Right lobe of liver (tissue), 6 donors: ENCODE data around the gene CARNS1. TPM values are rescaled to one million over a fixed set of nuclear protein-coding genes. Genes with fewer than 3 reads are reported as not detected.

ENCODE experiments used
- ATAC-seq, 4 donors: fragments of 200-7000 bp; cut with Tn5 transposase; one replicate each; pipeline ENCODE4 v1.9.1; 2020; ENCODE audit warnings: mild to moderate bottlenecking in 4 of 4, moderate library complexity in 4 of 4
- DNase-seq, 3 donors: peaks; one replicate each; pipeline ENCODE4 v3.0.0-alpha.2; 2020
- H3K27ac ChIP-seq, 3 donors: fragments of 200-600 bp; one replicate each; pipeline ENCODE4 v1.8.0; 2022
- H3K27me3 ChIP-seq, 2 donors: fragments of 200-600 bp; one replicate each; pipeline ENCODE4 v1.8.0; 2022
- H3K36me3 ChIP-seq, 4 donors: fragments of 200-600 bp; sonication (generic) in 1 of 4; one replicate each; pipeline versions ENCODE4 v1.5.1 to v1.8.0; 2017 to 2022; ENCODE audit warnings: control low read depth in 1 of 4
- H3K4me1 ChIP-seq, 4 donors: fragments of 200-600 bp; sonication (generic) in 1 of 4; one replicate each; pipeline versions ENCODE4 v1.5.1 to v1.8.0; 2017 to 2022; ENCODE audit warnings: control low read depth in 1 of 4
- H3K4me3 ChIP-seq, 3 donors: fragments of 200-600 bp; one replicate each; pipeline ENCODE4 v1.8.0; 2022
- H3K9me3 ChIP-seq, 4 donors: fragments of 200-600 bp; sonication (generic) in 1 of 4; one replicate each; pipeline versions ENCODE4 v1.5.1 to v1.8.0; 2017 to 2022; ENCODE audit warnings: control low read depth in 1 of 4
- CTCF ChIP-seq, 4 donors: fragments of 200-600 bp in 3 of 4; fragments of 450-650 bp in 1 of 4; IDR thresholded peaks; one replicate each; pipeline versions ENCODE4 v1.5.1 to v1.8.0; 2016 to 2022; ENCODE audit warnings: antibody characterized with exemption in 4 of 4, mild to moderate bottlenecking in 2 of 4
- POLR2A ChIP-seq: fragments of 450-650 bp; IDR thresholded peaks from one replicate; pipeline ENCODE4 v1.6.1; 2017; ENCODE audit warnings: antibody characterized with exemption, mild to moderate bottlenecking
- WGBS: methylation state at CpG from one replicate; pipeline ENCODE4 v1.1.6; 2018; ENCODE audit warnings: low coverage, low lambda C conversion rate; ENCODE audit not compliant: insufficient coverage; ENCODE audit errors: missing lambda C conversion rate; 5-methylcytosine and 5-hydroxymethylcytosine counted together
- intact Hi-C, 2 donors: fragments of 100-400 bp; cut with DNase I; formaldehyde crosslinking; loops; one replicate each; pipeline versions ENCODE4 v1.11.2 to v1.14.1; 2022
- total RNA-seq, 6 experiments: library from RNA; depleted of rRNA in 2 of 6; stranded (reverse); fragments of >200 nt in 2 of 6; fragmentation: NEBNext Ultra II Directional in 3 of 6; extraction: Animal tissue kit (Norgen Biotek cat#: 25700) in 3 of 6; gene quantifications; one replicate each; pipeline versions ENCODE4 v1.1.0 to v1.2.4, GENCODE V29; 2016 to 2023
- donor health status: DM: no; HTN: yes; CAD: no.
- donor health status: DM: no; HTN: no; CAD: no.
- donor health status: DM: no; HTN: no; CAD: no.
- donor health status: DM: no; HTN: yes; CAD: no.
- donor health status: DM: no; HTN: yes; CAD: no.

CARNS1 gene
- total RNA-seq, 6 experiments from 2014 or later, result 0.12 to 0.31 (median 0.22) TPM; not detected in 1

- H3K27ac ChIP-seq, result no peak overlapping the region
- 54% methylated on average over 5 of the region's 21 CpGs for WGBS
Observed at GRCh38 chr11:67416416-67417335, 1.2 kb downstream of the CARNS1 start.

DNA sequence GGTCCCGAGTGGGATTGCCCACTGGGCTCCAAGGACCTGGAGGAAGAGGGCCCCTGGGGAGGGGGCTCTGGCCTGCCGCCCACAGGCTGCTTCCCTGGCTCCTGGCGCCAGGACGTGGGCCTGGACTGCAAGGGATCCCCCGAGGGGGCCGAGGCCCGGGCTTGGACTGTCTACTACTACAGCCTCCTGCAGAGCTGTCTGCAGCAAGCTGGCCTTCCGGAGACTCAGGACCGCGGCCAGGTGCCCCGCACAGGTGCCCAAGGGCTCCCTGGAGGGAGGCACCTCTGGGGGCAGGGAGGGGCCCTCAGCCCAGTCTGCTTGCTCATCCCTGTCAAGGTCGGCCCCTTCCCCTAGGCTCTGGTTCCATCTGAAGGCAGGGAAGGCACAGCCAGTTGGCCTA, 1.9 kb downstream of the CARNS1 start:
- no peaks in the 10 kb centered on the region for H3K9me3 ChIP-seq
- peaks cover 0 to 30% (median 11%) of the 10 kb centered on the region in 4 donors for H3K4me1 ChIP-seq
- H3K27ac ChIP-seq, result no peak overlapping the region
- no peak overlapping the region for H3K4me3 ChIP-seq
- intact Hi-C loops, result no loop called here
- no CpG with 5 or more reads among the region's 12 CpGs for WGBS
- no peaks in the 10 kb centered on the region for H3K27me3 ChIP-seq
- no peaks in the 10 kb centered on the region for H3K36me3 ChIP-seq
- no peak for DNase-seq
- TF ChIP-seq CTCF (IDR thresholded peaks at IDR 0.05) (no peak), POLR2A (no peak)
- ATAC-seq, result no peak

More at GRCh38 chr11:67416416-67417335, 1.2 kb downstream of the CARNS1 start:
- intact Hi-C loops, result no loop called here
- DNase-seq, result no peak
- H3K9me3 ChIP-seq, result no peaks in the 10 kb centered on the region
- ATAC-seq, result no peak
- H3K4me1 ChIP-seq, result peaks cover 0 to 30% (median 11%) of the 10 kb centered on the region in 4 donors
- H3K4me3 ChIP-seq, result no peak overlapping the region
- H3K36me3 ChIP-seq, result no peaks in the 10 kb centered on the region
- no peaks in the 10 kb centered on the region for H3K27me3 ChIP-seq
- no peak for TF ChIP-seq POLR2A
- TF ChIP-seq CTCF (IDR thresholded peaks at IDR 0.05), result no peak

- no peak for TF ChIP-seq CTCF (IDR thresholded peaks at IDR 0.05)
- no peak for TF ChIP-seq POLR2A
- ATAC-seq (peak; percentile 27 to 58 (median 42)), DNase-seq (peak; percentile 64 to 84 (median 83))
- Histone ChIP-seq H3K27me3 (no peaks in the 10 kb centered on the region), H3K4me1 (peaks cover 0 to 30% (median 11%) of the 10 kb centered on the region in 4 donors), H3K36me3 (no peaks in the 10 kb centered on the region), H3K4me3 (no peak overlapping the region), H3K27ac (no peak overlapping the region), H3K9me3 (no peaks in the 10 kb centered on the region)
- intact Hi-C loops, result no loop called here
- WGBS, result 13% methylated on average over 4 of the region's 26 CpGs
Observed at GRCh38 chr11:67418476-67419281, 3.2 kb downstream of the CARNS1 start.

DNA sequence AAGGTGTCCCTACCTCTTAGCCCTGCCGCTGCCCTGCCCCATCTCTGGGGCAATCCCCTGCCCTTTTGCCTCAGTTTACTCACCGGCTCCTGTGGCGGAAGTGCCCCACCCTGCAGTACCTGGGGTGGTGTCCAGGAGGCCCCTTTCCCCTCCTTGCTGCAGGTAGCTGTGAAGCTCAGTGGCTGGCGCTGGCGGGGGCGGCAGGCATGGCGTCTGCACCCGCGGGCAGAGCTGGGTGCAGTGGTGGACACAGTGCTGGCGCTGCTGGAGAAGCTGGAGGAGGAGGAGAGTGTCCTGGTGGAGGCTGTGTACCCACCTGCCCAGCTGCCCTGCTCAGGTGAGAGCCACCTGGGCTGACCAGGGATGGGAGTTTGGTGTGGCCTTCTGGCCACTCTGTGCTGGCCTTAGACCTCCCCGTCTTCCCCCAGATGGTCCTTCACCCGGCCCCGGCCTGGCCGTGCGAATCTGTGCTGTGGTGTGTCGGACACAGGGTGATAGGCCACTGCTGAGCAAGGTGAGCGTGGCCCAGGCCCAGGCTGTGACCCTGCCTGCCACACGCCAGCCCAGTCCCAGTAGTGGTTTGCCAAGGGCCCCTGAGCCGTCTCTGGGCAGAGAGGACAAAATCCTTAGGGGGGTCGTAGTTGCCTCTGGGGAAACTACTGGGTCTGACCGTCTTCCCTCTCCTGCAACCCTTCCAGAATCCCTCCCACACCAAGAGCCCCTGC, 4.0 kb downstream of the CARNS1 start:
- Histone ChIP-seq H3K9me3 (no peaks in the 10 kb centered on the region), H3K36me3 (no peaks in the 10 kb centered on the region), H3K27ac (no peak overlapping the region), H3K27me3 (no peaks in the 10 kb centered on the region), H3K4me3 (no peak overlapping the region), H3K4me1 (peaks cover 0 to 30% (median 11%) of the 10 kb centered on the region in 4 donors)
- intact Hi-C loops, result no loop called here
- ATAC-seq (no peak), DNase-seq (no peak)
- no peak for TF ChIP-seq CTCF (IDR thresholded peaks at IDR 0.05)
- TF ChIP-seq POLR2A, result no peak
- 40% methylated on average over 1 of the region's 21 CpGs for WGBS
